Endothelial cell of umbilical vein (primary cell): ENCODE results near the gene LGALSL. TPM values are rescaled to one million over a fixed set of nuclear protein-coding genes. Genes with fewer than 3 reads are reported as not detected.

Source experiments
- BruUV-seq: library from RNA; stranded (reverse); fragments of 400-500 nt; replicated peaks from 2 replicates; lab custom pipeline; 2021; lab: Mats Ljungman, UMichigan
- CTCF ChIA-PET: fragments of 300-600, 350-600 bp; sonication (Branson Sonifier 250); formaldehyde crosslinking; loops from one replicate; lab custom pipeline; 2021; ENCODE audit warnings: antibody characterized with exemption, inconsistent platforms; lab: Charles Lee
- POLR2A ChIA-PET: fragments of 300-600, 350-600 bp; sonication (Branson Sonifier 250); formaldehyde crosslinking; loops from one replicate; lab custom pipeline; 2021; ENCODE audit warnings: antibody characterized with exemption, inconsistent platforms; lab: Charles Lee
- DNase-seq: peaks from one replicate; pipeline ENCODE4 v3.0.0-alpha.2; 2011; ENCODE audit warnings: low read depth, low spot score
- FAIRE-seq: peaks from 2 replicates; lab custom pipeline; 2011; peaks lifted over from hg19 to GRCh38; lab: Jason Lieb, UNC
- H2AFZ ChIP-seq: 2 replicates; pipeline ENCODE4 v1.6.0; 2012; ENCODE audit warnings: low read depth, low read length, control low read depth, inconsistent platforms
- H3K27ac ChIP-seq: 2 replicates; pipeline ENCODE4 v1.5.1; 2011; ENCODE audit warnings: low read depth, mild to moderate bottlenecking, control low read depth, low read length, moderate library complexity; ENCODE audit not compliant: insufficient read depth
- H3K27me3 ChIP-seq, 2 experiments: 2 replicates each; pipeline versions ENCODE4 v1.6.0 to v1.6.1; 2011; ENCODE audit warnings: low read length in 2 of 2, mixed read lengths in 1 of 2; ENCODE audit not compliant: control insufficient read depth in 2 of 2, insufficient read depth in 2 of 2
- H3K36me3 ChIP-seq, 2 experiments: 2 replicates in 1 of 2; 3 replicates in 1 of 2; pipeline ENCODE4 v1.5.1; 2011; ENCODE audit warnings: low read length in 2 of 2, mild to moderate bottlenecking in 1 of 2, moderate library complexity in 1 of 2; ENCODE audit not compliant: control insufficient read depth in 2 of 2, insufficient read depth in 2 of 2; ENCODE audit errors: extremely low read depth in 1 of 2
- H3K4me1 ChIP-seq: 3 replicates; pipeline ENCODE4 v1.5.1; 2011; ENCODE audit warnings: mild to moderate bottlenecking, low read length; ENCODE audit not compliant: control insufficient read depth, insufficient read depth; ENCODE audit errors: extremely low read depth
- H3K4me2 ChIP-seq: 2 replicates; pipeline ENCODE4 v1.6.1; 2011; ENCODE audit warnings: low read length, control low read depth, mixed read lengths; ENCODE audit not compliant: insufficient read depth
- H3K4me3 ChIP-seq, 3 experiments: fragments of 200-600 bp in 1 of 3; sonication (generic), shearing (Covaris generic) in 1 of 3; replicated peaks in 1 of 3; 2 replicates each; pipeline ENCODE4 v1.5.1; 2011 to 2016; ENCODE audit warnings: control low read depth in 3 of 3, low read length in 3 of 3, mild to moderate bottlenecking in 2 of 3, inconsistent platforms in 1 of 3, low read depth in 1 of 3, moderate library complexity in 1 of 3; ENCODE audit not compliant: insufficient read depth in 1 of 3
- H3K79me2 ChIP-seq: 2 replicates; pipeline ENCODE4 v1.6.0; 2012; ENCODE audit warnings: low read length, inconsistent platforms; ENCODE audit not compliant: control insufficient read depth, insufficient read depth
- H3K9ac ChIP-seq: replicated peaks from 2 replicates; pipeline ENCODE3; 2011; ENCODE audit warnings: low read length, control low read depth; ENCODE audit not compliant: insufficient read depth; ENCODE audit errors: extremely low read depth
- H3K9me1 ChIP-seq: replicated peaks from 3 replicates; pipeline ENCODE4 v1.6.0; 2011; ENCODE audit warnings: mild to moderate bottlenecking, low read length; ENCODE audit not compliant: control insufficient read depth, insufficient read depth; ENCODE audit errors: extremely low read depth
- H3K9me3 ChIP-seq: replicated peaks from 2 replicates; pipeline ENCODE4 v1.5.1; 2012; ENCODE audit warnings: low read length, inconsistent platforms; ENCODE audit not compliant: control insufficient read depth, insufficient read depth
- H4K20me1 ChIP-seq: replicated peaks from 2 replicates; pipeline ENCODE3; 2011; ENCODE audit warnings: mild to moderate bottlenecking, low read length; ENCODE audit not compliant: control insufficient read depth, insufficient read depth; ENCODE audit errors: extremely low read depth
- CTCF ChIP-seq, 2 donors: IDR thresholded peaks; 1 replicate in 1 of 2; 2 replicates in 1 of 2; pipeline ENCODE4 v1.5.1; 2011; ENCODE audit warnings: low read length in 2 of 2, mild to moderate bottlenecking in 2 of 2, moderate library complexity in 2 of 2, control low read depth in 1 of 2, inconsistent platforms in 1 of 2, low read depth in 1 of 2; ENCODE audit not compliant: insufficient read depth in 1 of 2; ENCODE audit errors: extremely low read depth in 1 of 2
- EZH2 ChIP-seq: IDR thresholded peaks from 2 replicates; pipeline ENCODE4 v1.6.1; 2012; ENCODE audit warnings: borderline replicate concordance, low read depth, mild to moderate bottlenecking, moderate library complexity, low read length, inconsistent platforms; ENCODE audit not compliant: severe bottlenecking
- FOS ChIP-seq: IDR thresholded peaks from 2 replicates; pipeline ENCODE4 v1.6.1; 2011; ENCODE audit warnings: mild to moderate bottlenecking, low read length, moderate library complexity, borderline replicate concordance; ENCODE audit not compliant: insufficient read depth
- GATA2 ChIP-seq: IDR thresholded peaks from 2 replicates; pipeline ENCODE4 v1.7.0; 2011; ENCODE audit warnings: low read depth, mild to moderate bottlenecking, moderate library complexity, mixed read lengths, low read length; ENCODE audit not compliant: insufficient read length, insufficient read depth
- JUN ChIP-seq: IDR thresholded peaks from 2 replicates; pipeline ENCODE4 v1.6.1; 2011; ENCODE audit warnings: borderline replicate concordance, low read depth; ENCODE audit not compliant: insufficient read length, insufficient read depth
- MAX ChIP-seq: IDR thresholded peaks from 2 replicates; pipeline ENCODE4 v1.6.1; 2011; ENCODE audit not compliant: insufficient read depth, insufficient read length
- MYC ChIP-seq: IDR thresholded peaks from one replicate; pipeline ENCODE4 v1.6.1; 2011; ENCODE audit warnings: mild to moderate bottlenecking, low read depth, low read length
- POLR2A ChIP-seq: IDR thresholded peaks from 2 replicates; pipeline ENCODE4 v1.6.1; 2012; ENCODE audit warnings: low read depth, mild to moderate bottlenecking, control low read depth, low read length
- POLR2AphosphoS5 ChIP-seq: IDR thresholded peaks from 2 replicates; pipeline ENCODE4 v1.6.1; 2012; ENCODE audit warnings: low read depth, mild to moderate bottlenecking, control low read depth, low read length, moderate library complexity; ENCODE audit not compliant: insufficient read depth
- dilution Hi-C: fragments of 300-500 bp; cut with MboI; formaldehyde crosslinking; loops from one replicate; pipeline ENCODE4 v1.15.0; 2019; ENCODE audit warnings: low sequenced_read_pairs; ENCODE audit not compliant: extremely low pct_ligation_motif_present
- intact Hi-C: fragments of 100-400 bp; cut with micrococcal nuclease; formaldehyde crosslinking; loops from one replicate; pipeline ENCODE4 v1.10.0; 2022
- polyA plus RNA-seq, 4 experiments: library from polyadenylated mRNA; depleted of rRNA in 3 of 4; stranded (reverse) in 3 of 4; unstranded in 1 of 4; fragments of >200 nt; gene quantifications; 2 replicates each; pipeline versions ENCODE4 v1.2.1 to v1.2.3, GENCODE V29; 2011 to 2012; ENCODE audit warnings: missing spikeins in 1 of 4
- total RNA-seq: library from RNA; stranded (reverse); gene quantifications from 2 replicates; pipeline ENCODE4 v1.2.3, GENCODE V29; 2021

The LGALSL gene
- total and polyA plus RNA-seq, 2 donors (not counting 3 experiments of a cell fraction or from before 2014, with no cell fraction given): 2.3 to 2.6 TPM

GRCh38 chr2:64448041-64448426 is 5.9 kb upstream of the LGALSL start:
- H3K36me3 ChIP-seq: no peaks in the 10 kb centered on the region
- intact Hi-C loops (no loop called here), dilution Hi-C loops (no loop called here)
- ChIA-PET CTCF (interaction anchor here (0.7 kb wide), 1 partner anchor 26 kb away, joined by 3 read pairs; no protein-coding TSS in a partner anchor), POLR2A (no interaction called here)
- no peaks in the 10 kb centered on the region for H4K20me1 ChIP-seq
- no peak overlapping the region for H2AFZ ChIP-seq
- no peaks in the 10 kb centered on the region for H3K9me3 ChIP-seq
- peaks cover 7 to 18% of the 10 kb centered on the region in 2 experiments for H3K27me3 ChIP-seq
- H3K4me2 ChIP-seq: no peak overlapping the region
- no peak overlapping the region for H3K4me3 ChIP-seq
- TF ChIP-seq EZH2 (no peak), MAX (no peak), POLR2A (no peak), CTCF (IDR thresholded peaks at IDR 0.05; ENCODE audit: extremely low read depth in 1 of 2, insufficient read depth in 1 of 2, low read depth in 1 of 2, low read length in 2 of 2) (no peak), JUN (no peak), GATA2 (no peak), MYC (no peak), POLR2AphosphoS5 (no peak), FOS (no peak)
- no peaks in the 10 kb centered on the region for H3K79me2 ChIP-seq
- no peaks in the 10 kb centered on the region for H3K9me1 ChIP-seq
- peaks cover under 1% of the 10 kb centered on the region for H3K4me1 ChIP-seq
- no peak overlapping the region for H3K27ac ChIP-seq
- no peak overlapping the region for H3K9ac ChIP-seq
- FAIRE-seq (no peak), DNase-seq (no peak)
- BruUV-seq: no TSS peak
